ENCODE measurements around the gene OSBPL3.

- TF ChIP-seq CTCF (IDR thresholded peaks at IDR 0.05; ENCODE audit: low read length) (no peak), EZH2 (optimal IDR thresholded peaks at IDR 0.05; ENCODE audit: low read depth, low read length) (no peak), EZH2phosphoT487 (IDR thresholded peaks at IDR 0.05; ENCODE audit: low read length) (no peak)
These were observed 24.7 kb downstream of the OSBPL3 start for GRCh38 chr7:24955313-24955712.

Data from MM.1S (cell line).